HG03439 (cell line): Measurements from ENCODE around the gene FAM20C.
"Not testable (repeated sequence)": the region's sequence is repeated elsewhere in the genome, so short reads cannot be mapped to it uniquely, and the experiment has no call there.

Experiments used
- ATAC-seq: cut with Tn5 transposase; IDR thresholded peaks from one replicate; pipeline ENCODE4 v1.9.1; 2021; ENCODE audit warnings: mild to moderate bottlenecking, moderate library complexity; ENCODE audit not compliant: unreplicated experiment

The FAM20C gene

GRCh38 chr7:171912-172515 lies 20.4 kb upstream of the FAM20C start:
- no peak for ATAC-seq

GRCh38 chr7:173209-173918 lies 19.0 kb upstream of the FAM20C start:
- no peak for ATAC-seq

- no peak for ATAC-seq
Observed at GRCh38 chr7:174716-175115, 17.7 kb upstream of the FAM20C start.

GRCh38 chr7:175955-176354 lies 16.4 kb upstream of the FAM20C start:
- ATAC-seq, result no peak

GRCh38 chr7:176381-176780 lies 16.0 kb upstream of the FAM20C start:
- no peak for ATAC-seq

GRCh38 chr7:176786-177459 lies 15.4 kb upstream of the FAM20C start:
- ATAC-seq, result no peak

GRCh38 chr7:178444-178843 lies 13.9 kb upstream of the FAM20C start:
- no peak for ATAC-seq

- ATAC-seq, result no peak
Observed at GRCh38 chr7:179209-179681, 13.1 kb upstream of the FAM20C start.

GRCh38 chr7:179948-180694 lies 12.2 kb upstream of the FAM20C start:
- ATAC-seq, result no peak

GRCh38 chr7:181738-182137 lies 10.6 kb upstream of the FAM20C start:
- ATAC-seq, result no peak

GRCh38 chr7:182502-182901 lies 9.9 kb upstream of the FAM20C start:
- ATAC-seq, result not testable (repeated sequence)

- no peak for ATAC-seq
Observed at GRCh38 chr7:183496-184292, 8.7 kb upstream of the FAM20C start.

- ATAC-seq, result no peak
Observed at GRCh38 chr7:184294-185264, 7.8 kb upstream of the FAM20C start.

- no peak for ATAC-seq
Observed at GRCh38 chr7:186516-187113, 5.8 kb upstream of the FAM20C start.

- ATAC-seq, result no peak
Observed at GRCh38 chr7:187227-187927, 5.0 kb upstream of the FAM20C start.

- no peak for ATAC-seq
Observed at GRCh38 chr7:188174-188573, 4.2 kb upstream of the FAM20C start.

GRCh38 chr7:188727-189500 lies 3.5 kb upstream of the FAM20C start:
- ATAC-seq, result no peak

- ATAC-seq, result no peak
Observed at GRCh38 chr7:189719-190118, 2.7 kb upstream of the FAM20C start.
